ENCODE measurements around the gene THAP11. TPM values are rescaled to one million over a fixed set of nuclear protein-coding genes. Genes with fewer than 3 reads are reported as not detected.

Gene THAP11
- total and polyA plus RNA-seq, 2 experiments from 2014 or later: 37.3 to 115 TPM

DNA sequence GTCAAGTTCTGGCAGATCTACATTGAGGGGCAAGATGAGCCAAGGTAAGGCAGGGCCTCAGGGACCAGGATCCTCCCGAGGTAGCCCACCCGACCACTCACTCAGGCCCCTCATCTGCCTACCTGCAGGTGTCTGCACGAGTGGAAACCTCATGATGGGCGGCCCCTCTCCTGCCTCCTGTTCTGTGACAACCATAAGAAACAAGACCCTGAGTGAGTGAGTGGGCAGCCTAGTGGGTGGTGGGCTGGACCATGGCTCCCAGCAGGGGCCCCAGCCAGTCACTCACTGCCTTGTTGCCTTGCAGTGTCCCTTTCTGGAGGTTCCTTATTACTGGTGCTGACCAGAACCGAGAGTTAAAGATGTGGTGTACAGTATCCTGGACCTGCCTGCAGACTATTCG is 36.1 kb downstream of the THAP11 start (continued):
- no peak for TF ChIP-seq CREB1 (CRISPR knock-in tag; IDR thresholded peaks at IDR 0.05; ENCODE audit: low read depth)
- TF ChIP-seq ZNF114 (CRISPR knock-in tag; IDR thresholded peaks at IDR 0.05): no peak
- TF ChIP-seq, protein P1, sequence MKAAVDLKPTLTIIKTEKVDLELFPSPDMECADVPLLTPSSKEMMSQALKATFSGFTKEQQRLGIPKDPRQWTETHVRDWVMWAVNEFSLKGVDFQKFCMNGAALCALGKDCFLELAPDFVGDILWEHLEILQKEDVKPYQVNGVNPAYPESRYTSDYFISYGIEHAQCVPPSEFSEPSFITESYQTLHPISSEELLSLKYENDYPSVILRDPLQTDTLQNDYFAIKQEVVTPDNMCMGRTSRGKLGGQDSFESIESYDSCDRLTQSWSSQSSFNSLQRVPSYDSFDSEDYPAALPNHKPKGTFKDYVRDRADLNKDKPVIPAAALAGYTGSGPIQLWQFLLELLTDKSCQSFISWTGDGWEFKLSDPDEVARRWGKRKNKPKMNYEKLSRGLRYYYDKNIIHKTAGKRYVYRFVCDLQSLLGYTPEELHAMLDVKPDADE (IDR thresholded peaks at IDR 0.05): no peak

DNA sequence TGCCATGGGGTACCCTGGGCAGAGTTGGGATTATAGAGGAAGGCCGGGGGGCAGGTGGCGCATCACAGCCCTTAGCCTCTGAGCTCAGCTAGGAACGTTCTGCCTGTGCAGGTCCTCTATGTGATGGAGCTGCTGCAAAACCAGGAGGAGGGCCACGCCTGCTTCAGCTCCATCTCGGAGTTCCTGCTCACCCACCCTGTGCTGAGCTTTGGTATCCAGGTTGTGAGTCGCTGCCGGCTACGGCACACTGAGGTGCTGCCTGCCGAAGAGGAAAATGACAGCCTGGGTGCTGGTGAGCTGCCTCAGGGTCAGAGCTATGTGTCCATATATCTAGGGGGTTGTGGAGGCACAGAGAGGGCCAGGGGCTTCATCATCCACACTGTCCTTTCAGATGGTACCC is 36.7 kb downstream of the THAP11 start:
- H3K27ac Mint-ChIP-seq: no peak overlapping the region
- no peak overlapping the region for H3K4me3 Mint-ChIP-seq
- no peak for ATAC-seq
- H4K20me1 ChIP-seq (replicated peaks; ENCODE audit: insufficient read depth): peaks cover 4% of the 10 kb centered on the region
- H3F3A ChIP-seq (replicated peaks; ENCODE audit: low read depth): peaks cover 6% of the 10 kb centered on the region; the same call in 1 of the 2 replicates
- peaks cover 25% of the 10 kb centered on the region; the same call in 1 of the 2 replicates for H3K36me3 ChIP-seq (ENCODE audit: insufficient read depth)
- no peaks in the 10 kb centered on the region for H3K27me3 ChIP-seq (ENCODE audit: insufficient read depth)
- peaks cover 5% of the 10 kb centered on the region; the same call in 2 of the 3 replicates for H3K4me1 Mint-ChIP-seq
- no peak overlapping the region for H3K27ac ChIP-seq (ENCODE audit: low read depth)
- peaks cover 62% of the 10 kb centered on the region for H3K36me3 Mint-ChIP-seq (ENCODE audit: low read depth)
- H3K4me3 ChIP-seq: no peak overlapping the region
- H2AFZ ChIP-seq: no peak overlapping the region
- no peaks in the 10 kb centered on the region for H3K9me2 ChIP-seq (ENCODE audit: insufficient read depth)
- no peaks in the 10 kb centered on the region; the same call in 2 of the 3 replicates for H3K9me3 Mint-ChIP-seq
- H3K79me2 ChIP-seq (replicated peaks; ENCODE audit: insufficient read depth): peaks cover 19% of the 10 kb centered on the region
- DNase-seq (ENCODE audit: low spot score): no peak
- peaks cover 12% of the 10 kb centered on the region for H3K27me3 Mint-ChIP-seq (ENCODE audit: insufficient read depth, low read depth, poor library complexity)
- H3K4me2 ChIP-seq: no peak overlapping the region
- H3K4me1 ChIP-seq (ENCODE audit: insufficient read depth): peaks cover 2% of the 10 kb centered on the region; the same call in 1 of the 2 replicates
- TF ChIP-seq POLR2AphosphoS5 (IDR thresholded peaks at IDR 0.05; ENCODE audit: low read depth) (no peak), JUNB (IDR thresholded peaks at IDR 0.05; ENCODE audit: unreplicated experiment) (no peak), ZNF331 (CRISPR knock-in tag; IDR thresholded peaks at IDR 0.05; ENCODE audit: low read depth) (no peak), ZNF114 (CRISPR knock-in tag; IDR thresholded peaks at IDR 0.05) (no peak), EZH2phosphoT487 (IDR thresholded peaks at IDR 0.05; ENCODE audit: unreplicated experiment) (no peak), NANOG (IDR thresholded peaks at IDR 0.05; ENCODE audit: borderline replicate concordance) (no peak), STAT1 (IDR thresholded peaks at IDR 0.05; ENCODE audit: unreplicated experiment) (no peak), CREB1 (CRISPR knock-in tag; IDR thresholded peaks at IDR 0.05; ENCODE audit: low read depth) (no peak)
- TF ChIP-seq, protein P1 (IDR thresholded peaks at IDR 0.05): no peak
- TF ChIP-seq, protein P2, sequence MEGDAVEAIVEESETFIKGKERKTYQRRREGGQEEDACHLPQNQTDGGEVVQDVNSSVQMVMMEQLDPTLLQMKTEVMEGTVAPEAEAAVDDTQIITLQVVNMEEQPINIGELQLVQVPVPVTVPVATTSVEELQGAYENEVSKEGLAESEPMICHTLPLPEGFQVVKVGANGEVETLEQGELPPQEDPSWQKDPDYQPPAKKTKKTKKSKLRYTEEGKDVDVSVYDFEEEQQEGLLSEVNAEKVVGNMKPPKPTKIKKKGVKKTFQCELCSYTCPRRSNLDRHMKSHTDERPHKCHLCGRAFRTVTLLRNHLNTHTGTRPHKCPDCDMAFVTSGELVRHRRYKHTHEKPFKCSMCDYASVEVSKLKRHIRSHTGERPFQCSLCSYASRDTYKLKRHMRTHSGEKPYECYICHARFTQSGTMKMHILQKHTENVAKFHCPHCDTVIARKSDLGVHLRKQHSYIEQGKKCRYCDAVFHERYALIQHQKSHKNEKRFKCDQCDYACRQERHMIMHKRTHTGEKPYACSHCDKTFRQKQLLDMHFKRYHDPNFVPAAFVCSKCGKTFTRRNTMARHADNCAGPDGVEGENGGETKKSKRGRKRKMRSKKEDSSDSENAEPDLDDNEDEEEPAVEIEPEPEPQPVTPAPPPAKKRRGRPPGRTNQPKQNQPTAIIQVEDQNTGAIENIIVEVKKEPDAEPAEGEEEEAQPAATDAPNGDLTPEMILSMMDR (conservative IDR thresholded peaks at IDR 0.05; ENCODE audit: low read depth in 2 of 2): no peak
- TF ChIP-seq, protein P3, sequence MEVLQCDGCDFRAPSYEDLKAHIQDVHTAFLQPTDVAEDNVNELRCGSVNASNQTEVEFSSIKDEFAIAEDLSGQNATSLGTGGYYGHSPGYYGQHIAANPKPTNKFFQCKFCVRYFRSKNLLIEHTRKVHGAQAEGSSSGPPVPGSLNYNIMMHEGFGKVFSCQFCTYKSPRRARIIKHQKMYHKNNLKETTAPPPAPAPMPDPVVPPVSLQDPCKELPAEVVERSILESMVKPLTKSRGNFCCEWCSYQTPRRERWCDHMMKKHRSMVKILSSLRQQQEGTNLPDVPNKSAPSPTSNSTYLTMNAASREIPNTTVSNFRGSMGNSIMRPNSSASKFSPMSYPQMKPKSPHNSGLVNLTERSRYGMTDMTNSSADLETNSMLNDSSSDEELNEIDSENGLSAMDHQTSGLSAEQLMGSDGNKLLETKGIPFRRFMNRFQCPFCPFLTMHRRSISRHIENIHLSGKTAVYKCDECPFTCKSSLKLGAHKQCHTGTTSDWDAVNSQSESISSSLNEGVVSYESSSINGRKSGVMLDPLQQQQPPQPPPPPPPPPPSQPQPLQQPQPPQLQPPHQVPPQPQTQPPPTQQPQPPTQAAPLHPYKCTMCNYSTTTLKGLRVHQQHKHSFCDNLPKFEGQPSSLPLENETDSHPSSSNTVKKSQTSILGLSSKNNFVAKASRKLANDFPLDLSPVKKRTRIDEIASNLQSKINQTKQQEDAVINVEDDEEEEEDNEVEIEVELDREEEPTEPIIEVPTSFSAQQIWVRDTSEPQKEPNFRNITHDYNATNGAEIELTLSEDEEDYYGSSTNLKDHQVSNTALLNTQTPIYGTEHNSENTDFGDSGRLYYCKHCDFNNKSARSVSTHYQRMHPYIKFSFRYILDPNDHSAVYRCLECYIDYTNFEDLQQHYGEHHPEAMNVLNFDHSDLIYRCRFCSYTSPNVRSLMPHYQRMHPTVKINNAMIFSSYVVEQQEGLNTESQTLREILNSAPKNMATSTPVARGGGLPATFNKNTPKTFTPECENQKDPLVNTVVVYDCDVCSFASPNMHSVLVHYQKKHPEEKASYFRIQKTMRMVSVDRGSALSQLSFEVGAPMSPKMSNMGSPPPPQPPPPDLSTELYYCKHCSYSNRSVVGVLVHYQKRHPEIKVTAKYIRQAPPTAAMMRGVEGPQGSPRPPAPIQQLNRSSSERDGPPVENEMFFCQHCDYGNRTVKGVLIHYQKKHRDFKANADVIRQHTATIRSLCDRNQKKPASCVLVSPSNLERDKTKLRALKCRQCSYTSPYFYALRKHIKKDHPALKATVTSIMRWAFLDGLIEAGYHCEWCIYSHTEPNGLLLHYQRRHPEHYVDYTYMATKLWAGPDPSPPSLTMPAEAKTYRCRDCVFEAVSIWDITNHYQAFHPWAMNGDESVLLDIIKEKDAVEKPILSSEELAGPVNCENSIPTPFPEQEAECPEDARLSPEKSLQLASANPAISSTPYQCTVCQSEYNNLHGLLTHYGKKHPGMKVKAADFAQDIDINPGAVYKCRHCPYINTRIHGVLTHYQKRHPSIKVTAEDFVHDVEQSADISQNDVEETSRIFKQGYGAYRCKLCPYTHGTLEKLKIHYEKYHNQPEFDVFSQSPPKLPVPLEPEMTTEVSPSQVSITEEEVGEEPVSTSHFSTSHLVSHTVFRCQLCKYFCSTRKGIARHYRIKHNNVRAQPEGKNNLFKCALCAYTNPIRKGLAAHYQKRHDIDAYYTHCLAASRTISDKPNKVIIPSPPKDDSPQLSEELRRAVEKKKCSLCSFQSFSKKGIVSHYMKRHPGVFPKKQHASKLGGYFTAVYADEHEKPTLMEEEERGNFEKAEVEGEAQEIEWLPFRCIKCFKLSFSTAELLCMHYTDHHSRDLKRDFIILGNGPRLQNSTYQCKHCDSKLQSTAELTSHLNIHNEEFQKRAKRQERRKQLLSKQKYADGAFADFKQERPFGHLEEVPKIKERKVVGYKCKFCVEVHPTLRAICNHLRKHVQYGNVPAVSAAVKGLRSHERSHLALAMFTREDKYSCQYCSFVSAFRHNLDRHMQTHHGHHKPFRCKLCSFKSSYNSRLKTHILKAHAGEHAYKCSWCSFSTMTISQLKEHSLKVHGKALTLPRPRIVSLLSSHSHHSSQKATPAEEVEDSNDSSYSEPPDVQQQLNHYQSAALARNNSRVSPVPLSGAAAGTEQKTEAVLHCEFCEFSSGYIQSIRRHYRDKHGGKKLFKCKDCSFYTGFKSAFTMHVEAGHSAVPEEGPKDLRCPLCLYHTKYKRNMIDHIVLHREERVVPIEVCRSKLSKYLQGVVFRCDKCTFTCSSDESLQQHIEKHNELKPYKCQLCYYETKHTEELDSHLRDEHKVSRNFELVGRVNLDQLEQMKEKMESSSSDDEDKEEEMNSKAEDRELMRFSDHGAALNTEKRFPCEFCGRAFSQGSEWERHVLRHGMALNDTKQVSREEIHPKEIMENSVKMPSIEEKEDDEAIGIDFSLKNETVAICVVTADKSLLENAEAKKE (CRISPR knock-in tag; IDR thresholded peaks at IDR 0.05): no peak
